ENCODE results near the gene IGLL5.

GRCh38 chr22:22881116-22882000 is 6.3 kb upstream of the IGLL5 start:
- TF ChIP-seq CTCF (IDR thresholded peaks at IDR 0.05): no peak
- TF ChIP-seq POLR2A (IDR thresholded peaks at IDR 0.05): no peak
- no peak for TF ChIP-seq POLR2AphosphoS5 (IDR thresholded peaks at IDR 0.05)
